ENCODE results near the gene TTC28.

TTC28 gene

GRCh38 chr22:27976586-27976985 lies 703.1 kb downstream of the TTC28 start:
- no peak for DNase-seq

GRCh38 chr22:27975381-27976013 lies 704.1 kb downstream of the TTC28 start:
- no peak for DNase-seq

- DNase-seq: no peak
These were observed 705.8 kb downstream of the TTC28 start for GRCh38 chr22:27973846-27974245.

GRCh38 chr22:27972732-27973698 lies 706.6 kb downstream of the TTC28 start:
- DNase-seq: no peak

GRCh38 chr22:27971926-27972325 lies 707.7 kb downstream of the TTC28 start:
- DNase-seq: no peak

GRCh38 chr22:27970596-27971220 lies 708.9 kb downstream of the TTC28 start:
- no peak for DNase-seq

- no peak for DNase-seq
These were observed 713.2 kb downstream of the TTC28 start for GRCh38 chr22:27966168-27967064.

- no peak for DNase-seq
These were observed 717.2 kb downstream of the TTC28 start for GRCh38 chr22:27962268-27963044.

- DNase-seq: no peak
These were observed 718.0 kb downstream of the TTC28 start for GRCh38 chr22:27961680-27962079.

GRCh38 chr22:27961182-27961581 lies 718.5 kb downstream of the TTC28 start:
- no peak for DNase-seq

- DNase-seq: no peak
These were observed 720.1 kb downstream of the TTC28 start for GRCh38 chr22:27959335-27960090.

- no peak for DNase-seq
These were observed 726.9 kb downstream of the TTC28 start for GRCh38 chr22:27952779-27953178.

GRCh38 chr22:27952091-27952490 lies 727.5 kb downstream of the TTC28 start:
- DNase-seq: no peak

- no peak for DNase-seq
These were observed 730.2 kb downstream of the TTC28 start for GRCh38 chr22:27949421-27949820.

GRCh38 chr22:27948569-27948968 lies 731.1 kb downstream of the TTC28 start:
- no peak for DNase-seq

GRCh38 chr22:27947448-27947847 lies 732.2 kb downstream of the TTC28 start:
- no peak for DNase-seq

GRCh38 chr22:27941143-27941542 lies 738.5 kb downstream of the TTC28 start:
- no peak for DNase-seq

GRCh38 chr22:27937453-27937852 lies 742.2 kb downstream of the TTC28 start:
- DNase-seq: no peak

GRCh38 chr22:27935897-27936296 lies 743.7 kb downstream of the TTC28 start:
- DNase-seq: no peak

GRCh38 chr22:27934069-27934468 lies 745.6 kb downstream of the TTC28 start:
- no peak for DNase-seq

Data from stimulated activated CD4-positive, alpha-beta T cell treated with anti-CD3 and anti-CD28 coated beads, Interleukin-2, amount 100 ng/mL, for 24 hours (primary cell).